Measurements from ENCODE around the gene CACNA1D.

Gene CACNA1D

DNA sequence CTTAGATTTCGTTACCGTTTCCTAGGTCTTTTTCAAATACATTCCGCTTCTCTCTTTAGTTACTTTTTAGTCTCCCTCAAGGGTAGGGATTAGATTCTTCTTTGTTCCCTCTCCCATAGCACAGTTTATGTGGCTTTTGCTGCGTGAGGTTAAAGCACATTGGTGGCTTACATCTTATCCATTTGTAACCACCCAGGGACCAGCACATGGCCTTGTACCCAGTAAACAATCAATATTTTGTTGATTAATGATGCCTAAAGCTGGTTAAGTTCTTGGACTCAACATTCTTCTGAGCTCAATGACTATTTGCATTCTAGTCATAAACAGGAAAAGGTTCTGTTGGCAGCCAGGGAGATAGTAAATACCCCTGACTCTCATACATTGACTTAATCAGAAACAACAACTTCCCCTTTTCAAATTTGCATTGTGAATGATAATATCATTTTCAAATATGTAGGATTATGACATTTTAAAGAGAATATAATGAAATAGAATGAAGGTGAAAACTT, 60.2 kb downstream of the CACNA1D start:
- H3K27me3 ChIP-seq (ENCODE audit: control insufficient read depth in 3 of 3, insufficient read depth in 3 of 3, low read depth in 1 of 3, low read length in 3 of 3), result no peaks in the 10 kb centered on the region
- H4K91ac ChIP-seq (ENCODE audit: low read depth, low read length, poor library complexity), result no peak overlapping the region
- no peak overlapping the region for H3K27ac ChIP-seq (replicated peaks; ENCODE audit: low read length)
- H2BK12ac ChIP-seq (ENCODE audit: low read length), result no peak overlapping the region
- H2BK120ac ChIP-seq (ENCODE audit: low read depth, low read length), result no peak overlapping the region
- WGBS, 2 donors (ENCODE audit: extremely low coverage in 2 of 2, insufficient read length in 2 of 2, insufficient replicate concordance in 1 of 2), result no CpG with 5 or more reads among the region's 4 CpGs
- H3K9me3 ChIP-seq (replicated peaks in 1 of 2; ENCODE audit: control insufficient read depth in 2 of 2, insufficient read depth in 1 of 2, low read depth in 1 of 2, low read length in 2 of 2), result peaks cover 0 to 2% of the 10 kb centered on the region in 2 donors
- H3K4me3 ChIP-seq (ENCODE audit: low read length in 2 of 2), result no peak overlapping the region
- H3K9ac ChIP-seq (ENCODE audit: low read depth, low read length, poor library complexity), result no peak overlapping the region
- no peak for DNase-seq (ENCODE audit: low spot score)
- no peak overlapping the region for H4K8ac ChIP-seq (ENCODE audit: low read depth, low read length)
- H3K14ac ChIP-seq (ENCODE audit: low read length), result no peak overlapping the region
- no peak overlapping the region for H3K4ac ChIP-seq (ENCODE audit: low read length)
- H3K23ac ChIP-seq (ENCODE audit: low read depth, low read length, poor library complexity), result no peak overlapping the region
- H2AK5ac ChIP-seq (ENCODE audit: low read depth, low read length), result no peak overlapping the region
- no peak overlapping the region for H2BK5ac ChIP-seq (ENCODE audit: low read length)
- no peak overlapping the region for H3K4me2 ChIP-seq (ENCODE audit: insufficient read depth, low read length, poor library complexity, severe bottlenecking)
- H3K79me1 ChIP-seq (ENCODE audit: low read depth, low read length), result no peaks in the 10 kb centered on the region
- H3K4me1 ChIP-seq (ENCODE audit: control insufficient read depth in 2 of 2, insufficient read depth in 1 of 2, low read depth in 1 of 2, low read length in 2 of 2), result peaks cover 0 to 2% of the 10 kb centered on the region in 2 donors
- H3K36me3 ChIP-seq (replicated peaks in 1 of 2; ENCODE audit: control insufficient read depth in 2 of 2, insufficient read depth in 2 of 2, low read length in 2 of 2), result no peaks in the 10 kb centered on the region
- no peak overlapping the region for H2AFZ ChIP-seq (ENCODE audit: low read length)
- H2BK15ac ChIP-seq (ENCODE audit: low read length), result no peak overlapping the region
- no peak overlapping the region for H3K18ac ChIP-seq (ENCODE audit: low read length)

DNA sequence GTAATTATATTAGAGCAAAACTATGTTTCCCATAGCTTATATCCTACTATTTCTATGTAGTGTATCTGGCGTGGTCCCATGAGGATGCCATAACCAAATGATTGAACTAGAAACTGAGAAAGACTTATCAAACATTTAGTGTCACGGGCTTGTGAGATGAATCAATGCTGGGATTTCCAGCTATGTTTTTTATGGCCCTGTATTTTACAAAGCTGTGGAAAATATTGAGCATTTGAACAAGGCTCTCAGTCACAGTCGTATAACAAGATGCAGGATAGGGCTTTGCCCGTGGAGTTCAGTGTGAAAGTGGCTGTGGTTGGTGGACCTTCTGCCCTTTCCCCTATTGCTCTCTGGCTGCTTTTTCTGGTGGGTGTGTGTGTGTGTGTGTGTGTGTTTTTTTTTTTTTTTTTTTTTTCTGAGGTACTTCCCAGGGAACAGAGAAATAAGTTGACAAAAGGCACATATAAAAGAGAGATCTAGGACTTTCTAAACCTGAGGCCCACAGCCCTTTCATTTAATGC, 60.7 kb downstream of the CACNA1D start:
- peaks cover 0 to 2% of the 10 kb centered on the region in 2 donors for H3K9me3 ChIP-seq (replicated peaks in 1 of 2; ENCODE audit: control insufficient read depth in 2 of 2, insufficient read depth in 1 of 2, low read depth in 1 of 2, low read length in 2 of 2)
- no peak overlapping the region for H3K14ac ChIP-seq (ENCODE audit: low read length)
- H3K36me3 ChIP-seq (replicated peaks in 1 of 2; ENCODE audit: control insufficient read depth in 2 of 2, insufficient read depth in 2 of 2, low read length in 2 of 2), result no peaks in the 10 kb centered on the region
- H2BK12ac ChIP-seq (ENCODE audit: low read length), result no peak overlapping the region
- H4K8ac ChIP-seq (ENCODE audit: low read depth, low read length), result no peak overlapping the region
- no peak overlapping the region for H3K9ac ChIP-seq (ENCODE audit: low read depth, low read length, poor library complexity)
- no peak overlapping the region for H3K18ac ChIP-seq (ENCODE audit: low read length)
- H2BK120ac ChIP-seq (ENCODE audit: low read depth, low read length), result no peak overlapping the region
- no peak overlapping the region for H3K23ac ChIP-seq (ENCODE audit: low read depth, low read length, poor library complexity)
- no peak overlapping the region for H3K27ac ChIP-seq (replicated peaks; ENCODE audit: low read length)
- H3K4me2 ChIP-seq (ENCODE audit: insufficient read depth, low read length, poor library complexity, severe bottlenecking), result no peak overlapping the region
- H3K4me3 ChIP-seq (ENCODE audit: low read length in 2 of 2), result no peak overlapping the region
- H3K79me1 ChIP-seq (ENCODE audit: low read depth, low read length), result no peaks in the 10 kb centered on the region
- WGBS, 2 donors (ENCODE audit: extremely low coverage in 2 of 2, insufficient read length in 2 of 2, insufficient replicate concordance in 1 of 2), result no CpG with 5 or more reads among the region's 4 CpGs
- peaks cover 0 to 2% of the 10 kb centered on the region in 2 donors for H3K4me1 ChIP-seq (ENCODE audit: control insufficient read depth in 2 of 2, insufficient read depth in 1 of 2, low read depth in 1 of 2, low read length in 2 of 2)
- H4K91ac ChIP-seq (ENCODE audit: low read depth, low read length, poor library complexity), result no peak overlapping the region
- H3K27me3 ChIP-seq (ENCODE audit: control insufficient read depth in 3 of 3, insufficient read depth in 3 of 3, low read depth in 1 of 3, low read length in 3 of 3), result no peaks in the 10 kb centered on the region
- DNase-seq (ENCODE audit: low spot score), result no peak
- H2BK5ac ChIP-seq (ENCODE audit: low read length), result no peak overlapping the region
- no peak overlapping the region for H2AFZ ChIP-seq (ENCODE audit: low read length)
- H2BK15ac ChIP-seq (ENCODE audit: low read length), result no peak overlapping the region
- H3K4ac ChIP-seq (ENCODE audit: low read length), result no peak overlapping the region
- H2AK5ac ChIP-seq (ENCODE audit: low read depth, low read length), result no peak overlapping the region

GRCh38 chr3:53566461-53567145, 72.2 kb downstream of the CACNA1D start:
- Histone ChIP-seq H3K36me3 (replicated peaks in 1 of 2; ENCODE audit: control insufficient read depth in 2 of 2, insufficient read depth in 2 of 2, low read length in 2 of 2) (no peaks in the 10 kb centered on the region), H2AK5ac (ENCODE audit: low read depth, low read length) (no peak overlapping the region), H2BK120ac (ENCODE audit: low read depth, low read length) (no peak overlapping the region), H3K23ac (ENCODE audit: low read depth, low read length, poor library complexity) (no peak overlapping the region), H4K91ac (ENCODE audit: low read depth, low read length, poor library complexity) (no peak overlapping the region), H3K9ac (ENCODE audit: low read depth, low read length, poor library complexity) (no peak overlapping the region), H3K4me2 (ENCODE audit: insufficient read depth, low read length, poor library complexity, severe bottlenecking) (no peak overlapping the region), H3K4ac (ENCODE audit: low read length) (no peak overlapping the region), H3K14ac (ENCODE audit: low read length) (no peak overlapping the region), H2BK12ac (ENCODE audit: low read length) (no peak overlapping the region), H3K18ac (ENCODE audit: low read length) (peak overlapping the region; percentile 4), H3K27ac (replicated peaks; ENCODE audit: low read length) (no peak overlapping the region), H3K27me3 (ENCODE audit: control insufficient read depth in 3 of 3, insufficient read depth in 3 of 3, low read depth in 1 of 3, low read length in 3 of 3) (no peaks in the 10 kb centered on the region), H2BK15ac (ENCODE audit: low read length) (no peak overlapping the region), H2AFZ (ENCODE audit: low read length) (no peak overlapping the region), H4K8ac (ENCODE audit: low read depth, low read length) (no peak overlapping the region), H3K9me3 (replicated peaks in 1 of 2; ENCODE audit: control insufficient read depth in 2 of 2, insufficient read depth in 1 of 2, low read depth in 1 of 2, low read length in 2 of 2) (no peaks in the 10 kb centered on the region), H3K4me1 (ENCODE audit: control insufficient read depth in 2 of 2, insufficient read depth in 1 of 2, low read depth in 1 of 2, low read length in 2 of 2) (peaks cover 0 to 11% of the 10 kb centered on the region in 2 donors), H3K4me3 (ENCODE audit: low read length in 2 of 2) (no peak overlapping the region), H2BK5ac (ENCODE audit: low read length) (no peak overlapping the region), H3K79me1 (ENCODE audit: low read depth, low read length) (no peaks in the 10 kb centered on the region)
- DNase-seq (ENCODE audit: low spot score), result no peak
- WGBS, 2 donors (ENCODE audit: extremely low coverage in 2 of 2, insufficient read length in 2 of 2, insufficient replicate concordance in 1 of 2), result no CpG with 5 or more reads among the region's 11 CpGs

DNA sequence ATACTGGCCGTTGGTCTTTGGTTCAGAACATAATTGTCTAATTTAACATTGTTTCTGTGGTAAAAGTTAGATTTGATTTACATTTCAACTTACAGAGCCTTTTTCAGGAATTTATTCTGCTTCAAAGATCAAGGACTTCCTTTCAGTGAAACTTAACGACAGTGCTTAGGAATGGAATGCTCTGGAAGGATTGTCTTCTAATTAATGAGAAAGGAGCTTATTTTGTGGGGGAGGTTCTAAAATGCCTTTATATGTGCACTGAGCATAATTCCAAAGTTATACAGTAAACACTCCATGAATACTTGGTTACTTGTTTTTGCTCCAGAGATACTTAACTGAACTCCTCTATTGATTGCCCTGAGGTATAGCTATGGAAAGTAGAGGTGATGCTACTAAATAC, 75.7 kb downstream of the CACNA1D start:
- no peak overlapping the region for H2BK120ac ChIP-seq (ENCODE audit: low read depth, low read length)
- no peak overlapping the region for H4K8ac ChIP-seq (ENCODE audit: low read depth, low read length)
- no peaks in the 10 kb centered on the region for H3K36me3 ChIP-seq (replicated peaks in 1 of 2; ENCODE audit: control insufficient read depth in 2 of 2, insufficient read depth in 2 of 2, low read length in 2 of 2)
- H2BK5ac ChIP-seq (ENCODE audit: low read length), result no peak overlapping the region
- no peak overlapping the region for H2BK15ac ChIP-seq (ENCODE audit: low read length)
- H2BK12ac ChIP-seq (ENCODE audit: low read length), result no peak overlapping the region
- H3K4me1 ChIP-seq (ENCODE audit: control insufficient read depth in 2 of 2, insufficient read depth in 1 of 2, low read depth in 1 of 2, low read length in 2 of 2), result peaks cover 0 to 11% of the 10 kb centered on the region in 2 donors
- H4K91ac ChIP-seq (ENCODE audit: low read depth, low read length, poor library complexity), result no peak overlapping the region
- no peak overlapping the region for H3K18ac ChIP-seq (ENCODE audit: low read length)
- H3K4me2 ChIP-seq (ENCODE audit: insufficient read depth, low read length, poor library complexity, severe bottlenecking), result no peak overlapping the region
- peaks cover 0 to 3% of the 10 kb centered on the region in 2 donors for H3K9me3 ChIP-seq (replicated peaks in 1 of 2; ENCODE audit: control insufficient read depth in 2 of 2, insufficient read depth in 1 of 2, low read depth in 1 of 2, low read length in 2 of 2)
- no peak overlapping the region for H3K9ac ChIP-seq (ENCODE audit: low read depth, low read length, poor library complexity)
- no peak overlapping the region for H3K14ac ChIP-seq (ENCODE audit: low read length)
- no CpG with 5 or more reads among the region's 2 CpGs for WGBS, 2 donors (ENCODE audit: extremely low coverage in 2 of 2, insufficient read length in 2 of 2, insufficient replicate concordance in 1 of 2)
- no peak overlapping the region for H3K23ac ChIP-seq (ENCODE audit: low read depth, low read length, poor library complexity)
- no peak overlapping the region for H3K4me3 ChIP-seq (ENCODE audit: low read length in 2 of 2)
- no peak overlapping the region for H3K4ac ChIP-seq (ENCODE audit: low read length)
- no peak overlapping the region for H2AFZ ChIP-seq (ENCODE audit: low read length)
- H2AK5ac ChIP-seq (ENCODE audit: low read depth, low read length), result no peak overlapping the region
- no peaks in the 10 kb centered on the region for H3K79me1 ChIP-seq (ENCODE audit: low read depth, low read length)
- H3K27me3 ChIP-seq (ENCODE audit: control insufficient read depth in 3 of 3, insufficient read depth in 3 of 3, low read depth in 1 of 3, low read length in 3 of 3), result no peaks in the 10 kb centered on the region
- no peak overlapping the region for H3K27ac ChIP-seq (replicated peaks; ENCODE audit: low read length)
- DNase-seq (ENCODE audit: low spot score), result no peak

Data from neuronal stem cell (in vitro differentiated cells).